Femur (tissue), 1 donor: ENCODE results near the gene SIT1.
"Not testable (repeated sequence)": the region's sequence is repeated elsewhere in the genome, so short reads cannot be mapped to it uniquely, and the experiment has no call there.

Experiments
- DNase-seq: peaks from one replicate; pipeline ENCODE4 v3.0.0-alpha.2; 2017

Gene SIT1

DNA sequence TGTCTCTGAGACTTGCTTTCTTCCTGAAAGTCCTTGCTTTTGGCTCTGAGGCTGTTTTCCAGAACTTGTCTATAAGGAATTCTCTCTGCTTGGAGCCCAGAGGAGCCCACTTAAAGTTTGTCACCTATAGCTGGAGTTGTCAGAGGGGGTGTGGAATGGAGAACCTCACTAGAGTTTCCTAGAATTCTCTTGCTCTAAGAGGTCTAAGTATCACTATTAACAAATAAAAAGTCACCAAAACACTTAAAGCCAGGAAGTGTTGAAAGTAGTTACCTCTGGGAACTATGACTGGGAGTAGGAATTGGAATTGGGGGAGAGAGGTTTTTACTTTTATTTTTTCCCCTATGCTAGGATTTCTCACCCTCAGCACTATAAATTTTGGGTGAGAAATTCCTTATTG, 15.0 kb downstream of the SIT1 start:
- DNase-seq = no peak

DNA sequence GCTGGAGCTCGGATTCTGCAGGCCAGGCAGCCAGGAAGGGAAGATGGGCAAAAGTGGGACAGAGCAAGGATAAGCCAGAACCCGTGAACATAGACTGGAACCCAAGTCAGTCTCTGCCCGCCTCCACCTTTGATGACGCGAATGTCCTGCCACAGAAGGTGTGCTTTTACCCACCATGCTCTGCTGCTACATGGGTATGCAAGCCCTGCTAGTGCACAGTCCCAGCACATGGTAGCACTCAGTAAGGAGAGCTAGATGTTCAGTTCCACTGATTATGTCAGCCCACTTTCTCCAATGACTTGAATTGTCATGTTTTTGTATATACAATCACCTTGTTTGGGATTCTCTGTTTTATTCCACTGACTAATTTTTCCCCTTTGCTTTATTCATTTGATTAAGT, 21.1 kb downstream of the SIT1 start:
- no peak for DNase-seq

DNA sequence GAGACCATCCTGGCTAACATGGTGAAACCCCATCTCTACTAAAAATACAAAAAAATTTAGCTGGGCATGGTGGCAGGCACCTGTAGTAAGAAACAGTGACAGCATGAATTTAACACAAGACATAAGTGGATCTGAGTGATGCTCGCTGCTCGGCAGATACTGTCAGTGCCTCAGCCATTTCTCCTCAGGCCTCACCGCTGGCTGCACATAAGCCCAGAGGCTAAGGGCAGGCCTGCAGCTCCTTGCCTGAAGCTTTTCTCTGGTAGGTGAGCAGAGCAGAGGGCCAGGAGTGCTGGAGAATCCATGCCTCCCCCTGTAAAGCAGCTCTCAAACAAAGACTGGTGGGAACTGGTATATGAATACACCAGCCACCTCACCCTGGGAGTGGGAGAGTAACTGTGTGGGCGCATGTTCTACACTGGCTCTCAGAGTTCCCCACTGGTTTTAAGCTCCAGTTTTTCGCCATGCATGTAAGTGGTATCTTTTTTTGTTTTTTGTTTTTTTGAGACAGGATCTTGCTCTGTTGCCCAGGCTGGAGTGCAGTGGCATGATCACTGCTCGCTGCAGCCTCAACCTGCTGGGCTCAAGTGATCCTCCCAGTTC, 22.2 kb downstream of the SIT1 start:
- DNase-seq = no peak

DNA sequence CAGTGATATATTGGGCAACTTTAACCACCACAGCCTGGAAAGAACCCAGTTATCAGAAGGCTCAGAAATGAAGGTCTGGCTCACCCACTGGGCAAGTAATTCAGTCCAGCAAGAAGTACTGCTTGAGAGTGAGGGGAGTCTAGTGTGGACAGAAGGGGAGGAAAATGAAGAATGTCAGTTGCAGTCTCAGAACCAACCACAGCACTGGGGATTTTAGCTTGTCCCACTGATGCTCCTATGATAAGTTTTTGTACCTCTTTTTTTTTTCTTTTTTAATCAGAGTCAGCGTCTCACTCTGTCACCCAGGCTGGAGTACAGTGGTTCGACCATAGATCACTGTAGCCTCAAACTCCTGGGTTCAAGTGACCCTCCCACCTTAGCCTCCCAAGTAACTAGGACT, 23.2 kb downstream of the SIT1 start:
- no peak for DNase-seq

DNA sequence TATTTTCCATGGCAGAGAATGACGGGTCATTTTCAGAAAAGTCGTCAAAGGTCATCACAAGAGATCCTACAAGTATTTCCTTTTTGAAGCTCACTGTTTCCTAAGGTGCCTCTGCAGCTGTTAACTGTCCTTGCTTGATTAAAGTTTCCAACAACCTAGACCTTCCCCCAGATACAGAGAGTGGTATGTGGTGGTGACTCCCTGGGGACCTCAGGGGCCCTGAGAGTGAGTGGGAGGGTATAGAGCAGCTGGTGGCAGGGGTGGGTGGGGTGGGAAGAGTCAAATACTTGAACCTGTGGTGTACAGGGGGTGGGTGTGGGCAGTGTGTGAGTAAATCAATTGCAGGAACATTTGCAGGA, 31.0 kb downstream of the SIT1 start:
- DNase-seq = no peak

DNA sequence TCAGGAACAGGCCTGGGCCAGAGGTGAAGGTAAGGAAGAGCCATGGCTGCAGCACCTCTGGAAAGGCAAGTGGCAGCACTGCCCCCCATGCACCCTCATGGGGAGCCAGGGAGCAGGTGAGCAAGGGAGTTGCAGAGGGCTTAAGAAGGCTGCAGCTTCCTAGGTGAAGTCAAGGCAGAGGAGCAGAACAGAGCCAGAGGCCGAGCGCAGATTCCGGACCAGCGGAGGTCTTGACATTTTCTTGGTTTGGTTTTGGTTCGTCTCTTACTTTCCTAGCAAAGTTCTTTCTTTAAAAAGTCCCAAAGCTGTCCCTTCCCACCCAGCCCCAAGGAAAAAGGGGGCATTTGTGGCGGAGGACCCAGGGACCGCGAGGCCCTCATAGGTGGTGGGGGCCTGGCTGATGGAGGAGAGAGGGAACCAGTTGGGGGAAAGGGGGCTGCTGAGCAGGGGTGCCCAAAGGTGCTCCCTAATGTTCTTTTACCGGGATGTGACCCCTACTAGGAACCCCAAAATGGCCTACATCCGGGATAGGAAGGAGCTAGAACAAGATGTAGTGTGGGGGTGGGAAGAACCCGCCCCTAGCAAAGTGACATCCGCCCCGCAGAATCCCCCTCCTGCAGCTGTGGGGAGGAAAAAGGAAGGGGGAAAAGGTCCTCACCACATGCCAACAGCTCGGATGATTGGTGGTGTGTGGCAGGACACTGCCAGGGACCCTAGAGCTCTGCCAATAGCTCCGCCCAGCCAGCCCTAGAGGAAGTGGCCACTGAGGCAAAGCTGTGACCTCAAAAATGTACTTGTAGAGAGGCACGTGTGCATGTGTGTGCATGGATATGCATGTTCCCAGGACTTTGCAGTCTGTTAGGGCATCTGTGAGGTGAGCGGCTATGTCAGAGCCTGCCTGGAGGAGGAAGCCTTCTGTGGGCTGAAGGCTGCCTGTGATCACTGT, 31.6 kb downstream of the SIT1 start:
- DNase-seq = peak; percentile 60

DNA sequence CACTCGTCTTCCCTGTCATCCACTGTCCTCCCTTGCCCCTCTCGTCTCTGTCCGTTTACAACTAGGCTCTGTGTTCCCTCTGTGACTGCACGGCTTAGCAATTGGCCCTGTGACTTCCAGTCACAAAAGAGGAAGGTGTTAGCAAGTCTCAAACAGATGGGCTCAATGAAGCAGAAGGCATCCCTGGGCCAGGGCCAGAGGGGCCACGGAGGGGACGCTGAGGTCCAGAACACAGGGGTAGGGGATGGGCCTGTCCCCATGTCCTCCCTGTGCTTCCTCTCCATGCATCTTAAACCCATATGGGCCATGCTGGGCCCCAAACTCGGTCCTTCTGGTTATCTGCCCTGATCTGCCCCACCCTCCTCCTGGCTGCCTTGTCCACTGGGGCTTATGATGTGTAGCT, 32.4 kb downstream of the SIT1 start, which contains the start of gene CD72:
TSS of gene CD72 (minus strand) at position 89 of the 403 bp plus-strand sequence. CDS start 110 bp downstream, outside the sequence.
- DNase-seq = no peak

DNA sequence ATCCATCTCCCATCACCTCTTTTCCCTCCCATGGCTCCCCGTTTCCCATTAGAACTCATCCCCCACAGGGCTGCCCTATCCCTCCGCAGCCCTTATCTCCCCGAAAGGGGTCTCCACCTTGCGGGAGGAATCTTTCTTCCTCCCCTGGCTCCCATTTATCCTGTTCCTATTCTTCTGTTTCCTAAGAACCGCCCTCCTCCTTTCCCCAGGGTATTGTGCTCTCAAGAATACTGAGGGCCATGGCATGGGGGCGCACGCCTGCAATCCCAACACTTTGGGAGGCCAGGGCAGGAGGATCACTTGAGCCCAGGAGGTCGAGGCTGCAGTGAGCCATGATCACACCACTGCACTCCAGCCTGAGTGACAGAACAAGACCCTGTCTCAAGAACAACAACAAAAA, 33.2 kb downstream of the SIT1 start:
- DNase-seq = no peak

DNA sequence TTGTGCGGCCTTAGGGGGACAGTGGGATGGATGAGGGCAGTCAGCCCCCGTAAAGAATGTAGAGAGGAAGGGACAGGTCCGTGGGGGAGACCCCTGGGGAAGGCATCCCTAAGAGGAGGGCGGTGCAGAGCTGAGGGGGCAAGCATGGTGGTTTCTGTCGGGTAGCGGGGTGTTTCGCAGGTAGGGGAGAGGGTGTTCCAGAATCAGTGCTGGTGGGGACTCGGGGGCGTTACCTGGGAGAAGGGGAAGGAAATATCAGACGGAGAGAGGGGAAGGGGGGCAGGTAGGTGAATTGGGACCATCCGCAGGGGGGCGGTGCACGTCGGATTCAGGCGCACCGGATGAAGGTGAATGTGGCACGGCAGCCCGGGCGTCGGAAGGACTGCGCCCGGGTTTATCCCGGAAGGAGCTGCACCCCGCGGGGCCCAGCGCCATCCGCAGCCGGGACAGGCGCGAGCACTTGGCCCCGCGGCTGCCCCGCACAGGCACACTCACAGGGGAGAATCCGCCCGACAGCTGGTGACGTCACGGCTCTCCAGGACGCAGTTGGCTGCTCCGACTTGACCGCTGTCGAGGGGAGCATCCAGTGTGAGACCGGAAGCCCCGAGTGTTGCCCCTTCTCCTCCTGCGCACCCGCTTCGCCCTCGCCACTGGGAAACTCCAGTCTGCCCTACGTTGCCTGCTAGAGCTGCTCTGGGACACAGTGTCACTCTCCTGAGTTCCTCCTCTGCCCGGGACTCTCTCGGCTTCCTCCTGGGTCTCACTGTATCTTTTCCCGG, 33.9 kb downstream of the SIT1 start:
- DNase-seq = peak; percentile 76

DNA sequence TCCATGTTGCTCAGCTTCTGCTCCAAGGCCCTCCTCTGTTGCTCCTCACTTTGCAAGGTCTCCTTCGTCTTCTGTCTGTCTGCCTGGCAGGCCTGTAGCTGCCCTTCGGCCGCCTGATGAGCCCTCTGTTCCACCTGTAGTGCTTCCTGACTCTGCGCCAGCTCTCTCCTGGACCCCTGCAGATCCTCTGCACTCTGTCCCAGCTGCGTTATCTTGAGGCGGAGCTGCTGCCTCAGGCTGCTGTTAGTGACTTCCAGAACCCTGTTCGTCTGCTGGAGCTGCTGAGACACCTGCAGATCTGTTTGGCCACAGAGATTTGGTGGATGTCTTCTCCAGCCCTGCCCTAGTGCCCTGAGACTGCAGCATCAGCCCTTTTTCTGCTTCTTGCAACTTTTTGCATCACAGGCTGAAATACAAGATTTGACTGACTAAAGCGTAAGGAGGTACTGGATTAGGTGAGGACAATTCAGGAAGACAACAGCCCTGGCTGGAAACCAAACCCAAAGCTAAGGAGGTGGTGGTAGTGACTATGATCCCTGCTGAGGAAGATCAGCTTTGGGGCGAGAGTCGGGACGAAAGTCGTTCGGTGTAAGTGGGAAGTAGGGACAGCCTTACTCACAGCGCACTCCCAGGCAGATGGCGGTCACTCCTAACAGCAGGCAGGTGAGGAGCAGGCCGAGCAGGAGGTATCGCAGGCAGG, 34.6 kb downstream of the SIT1 start:
- DNase-seq = no peak

DNA sequence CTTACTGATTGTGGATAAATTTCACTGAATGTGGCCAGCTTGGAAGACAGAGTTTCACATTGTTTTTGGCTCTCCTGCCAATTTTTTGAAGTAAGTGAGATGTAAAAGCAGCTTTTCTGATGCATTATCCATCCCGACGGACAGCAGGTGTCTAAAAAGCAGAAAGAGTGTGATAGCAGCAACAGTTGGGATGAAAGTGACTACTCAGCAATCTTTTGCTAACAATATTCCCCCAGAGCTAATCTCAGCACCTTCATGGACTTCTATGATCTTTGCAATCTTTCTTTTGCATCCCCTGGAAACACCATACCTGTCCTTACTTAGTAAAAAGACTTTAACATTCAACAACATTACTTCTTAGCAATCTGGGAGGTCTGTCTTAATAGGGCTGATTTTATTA, 37.9 kb downstream of the SIT1 start:
- no peak for DNase-seq

DNA sequence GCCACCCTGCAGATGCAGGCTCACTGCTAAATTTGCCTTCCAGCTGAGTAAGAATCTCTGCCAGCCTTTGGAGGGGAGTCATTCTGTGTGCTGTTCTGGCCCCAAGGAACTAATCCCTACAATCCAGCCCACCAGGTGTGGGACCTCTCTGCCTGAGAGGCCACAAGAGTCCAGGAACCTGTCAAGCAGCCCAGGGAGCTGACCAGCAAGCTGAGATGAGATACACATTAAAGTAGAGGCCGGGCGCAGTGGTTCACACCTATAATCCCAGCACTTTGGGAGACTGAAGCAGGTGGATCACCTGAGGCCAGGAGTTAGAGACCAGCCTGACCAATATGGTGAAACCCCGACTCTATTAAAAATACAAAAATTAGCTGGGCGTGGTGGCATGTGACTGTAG, 38.7 kb downstream of the SIT1 start:
- not testable (repeated sequence) for DNase-seq

DNA sequence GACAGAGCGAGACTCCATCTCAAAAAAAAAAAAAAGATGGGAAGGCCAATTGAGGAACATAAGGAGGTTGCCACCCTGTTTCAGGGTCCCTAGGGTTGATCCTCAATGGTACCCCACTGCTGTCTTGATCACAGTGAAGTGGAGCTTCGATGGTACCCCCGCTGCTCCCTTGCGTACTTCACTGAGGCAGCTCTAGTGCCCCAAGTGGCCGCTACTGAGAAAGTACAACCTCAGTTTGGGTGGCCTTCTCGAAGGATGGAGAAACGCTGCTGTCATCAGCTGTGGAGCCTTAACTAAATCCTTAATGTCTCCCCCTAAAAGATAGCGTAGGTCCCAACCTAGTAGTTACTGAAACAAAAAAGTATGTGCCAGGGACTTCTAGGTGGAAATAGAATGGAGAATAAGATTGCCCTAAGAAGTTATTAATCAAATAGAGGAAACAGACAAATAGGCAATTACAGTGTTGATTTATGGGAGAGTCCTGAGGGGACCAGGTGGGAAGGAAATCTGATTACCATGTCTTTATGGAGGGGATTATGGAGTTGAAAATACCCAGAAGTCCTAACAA, 39.4 kb downstream of the SIT1 start:
- no peak for DNase-seq

DNA sequence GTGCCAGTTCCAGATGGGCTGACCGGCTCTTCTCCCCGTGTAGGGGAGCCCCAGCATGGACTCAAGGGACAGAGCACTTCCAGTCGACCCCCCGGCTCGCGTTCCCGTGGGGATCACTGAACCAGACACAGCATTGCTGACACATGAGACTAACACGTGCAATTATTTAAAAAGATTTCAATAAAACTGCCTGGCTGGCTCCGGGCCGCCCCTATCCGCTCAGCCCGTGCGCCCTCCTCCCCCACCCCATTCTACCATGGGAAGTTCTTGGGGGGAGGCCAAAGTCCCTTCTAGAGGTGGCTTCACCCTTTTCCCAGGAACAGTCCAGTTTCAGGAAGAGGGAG, 40.9 kb downstream of the SIT1 start:
- DNase-seq = no peak

DNA sequence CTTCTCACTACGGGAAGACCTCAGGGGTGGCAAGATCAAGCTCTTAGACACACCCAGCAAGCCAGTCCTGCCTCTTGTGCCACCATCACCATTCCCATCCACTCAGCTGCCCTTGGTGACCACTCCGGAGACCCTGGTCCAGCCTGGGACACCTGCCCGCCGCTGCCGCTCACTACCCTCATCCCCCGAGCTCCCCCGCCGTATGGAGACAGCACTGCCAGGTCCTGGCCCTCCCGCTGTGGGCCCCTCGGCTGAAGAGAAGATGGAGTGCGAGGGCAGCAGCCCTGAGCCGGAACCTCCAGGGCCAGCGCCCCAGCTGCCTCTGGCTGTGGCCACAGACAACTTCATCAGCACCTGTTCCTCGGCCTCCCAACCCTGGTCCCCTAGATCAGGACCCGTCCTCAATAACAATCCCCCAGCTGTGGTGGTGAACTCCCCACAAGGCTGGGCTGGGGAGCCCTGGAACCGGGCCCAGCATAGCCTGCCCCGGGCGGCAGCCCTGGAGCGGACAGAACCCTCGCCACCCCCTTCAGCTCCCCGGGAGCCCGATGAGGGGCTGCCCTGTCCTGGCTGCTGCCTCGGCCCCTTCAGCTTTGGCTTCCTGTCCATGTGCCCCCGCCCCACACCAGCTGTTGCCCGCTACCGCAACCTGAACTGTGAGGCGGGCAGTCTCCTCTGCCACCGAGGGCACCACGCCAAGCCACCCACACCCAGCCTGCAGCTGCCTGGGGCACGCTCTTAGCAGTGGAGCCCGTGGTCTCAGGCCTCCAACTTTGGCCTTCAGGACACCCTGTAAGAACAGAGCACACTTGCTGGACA, 41.5 kb downstream of the SIT1 start:
- DNase-seq = peak; percentile 82

DNA sequence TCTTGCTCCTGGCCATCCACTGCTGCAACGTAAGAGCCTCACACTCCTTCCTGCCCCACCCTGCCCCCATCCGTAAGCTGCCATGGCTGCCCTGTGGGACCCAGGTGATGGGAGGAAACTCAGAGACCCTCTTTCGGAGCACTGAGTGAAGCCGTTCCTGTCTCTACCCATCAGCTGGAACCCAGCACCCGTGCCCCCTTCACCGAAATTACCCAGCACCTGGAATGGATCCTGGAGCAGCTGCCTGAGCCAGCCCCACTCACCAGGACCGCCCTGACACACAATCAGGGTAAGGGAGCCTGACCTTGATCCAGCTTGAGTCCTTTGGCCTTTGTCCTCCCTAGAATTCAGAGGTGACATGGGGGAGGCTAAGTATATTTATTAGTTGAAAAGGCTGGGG, 42.5 kb downstream of the SIT1 start:
- no peak for DNase-seq

DNA sequence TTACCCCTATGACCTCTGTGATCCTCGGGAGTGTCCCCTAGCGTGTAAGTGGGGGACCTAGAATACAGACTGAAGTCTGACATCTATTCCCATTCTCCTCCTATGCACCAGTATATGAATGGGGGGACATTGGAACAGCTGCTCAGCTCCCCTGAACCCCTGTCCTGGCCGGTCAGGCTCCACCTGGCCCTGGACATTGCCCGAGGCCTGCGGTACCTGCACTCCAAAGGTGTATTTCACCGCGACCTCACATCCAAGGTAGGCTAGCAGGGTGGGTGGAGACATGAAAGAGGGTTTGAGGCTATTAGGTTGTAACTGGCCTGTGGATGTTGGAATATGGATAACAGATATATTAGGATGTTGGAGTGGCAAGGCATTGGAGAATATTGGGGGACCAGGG, 44.0 kb downstream of the SIT1 start:
- DNase-seq = no peak

DNA sequence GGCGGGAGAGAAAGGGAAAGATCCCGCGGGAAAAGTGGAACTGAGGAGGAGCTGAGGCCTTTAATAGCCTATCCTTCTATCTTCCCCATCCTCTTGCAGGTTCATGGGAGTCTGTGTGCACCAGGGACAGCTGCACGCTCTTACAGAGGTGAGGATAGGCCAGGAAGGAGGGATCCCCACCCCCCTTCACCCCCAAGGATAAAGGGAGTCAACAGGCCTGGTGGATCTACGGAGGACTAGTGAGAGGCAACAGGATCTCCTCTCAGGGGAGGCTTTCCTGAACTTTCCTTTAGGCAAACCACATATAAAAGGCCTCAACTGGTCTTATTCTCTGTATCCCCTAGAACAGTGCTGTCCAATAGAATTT, 44.6 kb downstream of the SIT1 start:
- DNase-seq = no peak

DNA sequence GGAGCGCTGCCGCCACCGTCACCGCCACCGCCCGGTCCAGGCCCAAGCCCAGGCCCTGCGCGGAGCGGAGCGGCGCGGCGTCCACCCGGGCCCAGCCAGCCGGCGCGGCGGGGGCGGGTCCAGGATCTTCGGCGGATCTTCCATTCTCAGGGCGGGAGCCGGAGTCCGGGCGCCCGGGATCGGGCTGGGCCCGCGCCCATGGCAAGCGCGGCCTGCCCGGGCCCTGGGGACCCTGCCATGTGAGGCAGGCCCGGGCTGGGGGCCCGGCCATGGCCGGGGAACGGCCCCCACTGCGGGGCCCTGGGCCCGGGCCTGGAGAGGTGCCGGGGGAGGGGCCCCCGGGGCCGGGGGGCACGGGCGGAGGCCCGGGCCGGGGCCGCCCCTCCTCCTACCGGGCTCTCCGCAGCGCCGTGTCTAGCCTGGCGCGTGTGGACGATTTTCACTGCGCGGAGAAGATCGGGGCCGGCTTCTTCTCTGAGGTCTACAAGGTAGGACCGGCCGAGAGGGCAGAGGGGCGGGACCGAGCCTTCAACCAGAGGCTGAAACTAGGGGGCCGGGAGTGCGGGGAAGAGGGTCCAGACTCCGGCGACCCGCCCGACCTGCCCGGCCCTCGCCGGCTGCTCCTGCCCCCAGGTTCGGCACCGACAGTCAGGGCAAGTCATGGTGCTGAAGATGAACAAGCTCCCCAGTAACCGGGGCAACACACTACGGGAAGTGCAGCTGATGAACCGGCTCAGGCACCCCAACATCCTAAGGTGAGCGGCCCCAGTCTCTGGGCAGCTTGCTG, 45.2 kb downstream of the SIT1 start:
- DNase-seq = no peak

DNA sequence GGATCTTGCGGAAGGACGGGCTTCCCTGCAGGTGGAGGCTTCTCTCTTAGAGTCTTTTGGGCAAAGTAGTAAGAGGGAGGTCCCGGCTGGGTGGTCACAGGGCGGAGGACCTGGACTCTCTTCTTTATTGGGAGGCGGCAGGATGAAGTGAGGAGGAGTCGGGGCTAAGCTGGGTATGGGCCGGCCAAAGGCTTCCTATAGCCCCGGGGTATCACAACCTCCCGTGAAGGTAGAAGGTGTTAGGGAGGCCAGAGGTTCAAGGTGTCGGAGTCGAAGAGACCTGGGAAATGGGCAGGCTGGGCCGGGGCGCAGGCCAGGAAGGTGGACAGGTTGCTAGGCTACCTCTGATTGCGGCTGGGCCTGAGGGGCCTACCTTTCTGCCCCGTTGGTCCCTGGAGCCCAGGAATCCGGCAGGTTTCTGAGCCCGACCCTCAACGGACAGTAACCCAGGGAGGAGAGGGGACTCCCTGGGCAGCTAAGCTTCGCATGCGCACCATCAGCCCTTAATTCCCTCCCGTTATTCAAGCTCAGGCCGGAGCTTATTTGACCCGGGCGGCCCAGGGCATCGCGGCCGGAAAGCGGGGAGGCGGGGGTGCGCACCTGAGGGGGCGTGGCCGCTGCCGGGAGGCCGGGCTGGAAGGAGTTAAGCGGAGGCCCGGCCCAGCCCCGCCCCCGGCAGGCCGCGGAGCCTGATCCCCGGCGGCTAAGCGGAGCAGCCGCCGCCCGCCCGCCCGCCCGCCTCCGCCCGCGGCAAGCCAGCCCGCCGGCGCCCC, 46.0 kb downstream of the SIT1 start, which contains the start of gene TESK1:
TSS of gene TESK1 (plus strand) at position 685 of the 773 bp plus-strand sequence. CDS start 358 bp downstream, outside the sequence.
- DNase-seq = peak; percentile 75
